ENCODE data around the gene CFAP68.

GRCh38 chr11:111860257-111860656 is 19.1 kb upstream of the CFAP68 start:
- TF ChIP-seq CTCF (IDR thresholded peaks at IDR 0.05 in 2 of 3, conservative IDR thresholded peaks at IDR 0.05 in 1 of 3; ENCODE audit: borderline replicate concordance in 1 of 3, insufficient read depth in 1 of 3, low read depth in 2 of 3, low read length in 2 of 3) (no peak), RAD21 (IDR thresholded peaks at IDR 0.05; ENCODE audit: low read depth) (no peak), POLR2AphosphoS5 (IDR thresholded peaks at IDR 0.05; ENCODE audit: low read depth, low read length) (no peak), SRF (IDR thresholded peaks at IDR 0.05; ENCODE audit: low read depth) (no peak), ZBTB33 (IDR thresholded peaks at IDR 0.05; ENCODE audit: extremely low read depth, insufficient replicate concordance, low read length) (no peak), ZNF274 (IDR thresholded peaks at IDR 0.05; ENCODE audit: low read depth, low read length) (no peak), CBX3 (IDR thresholded peaks at IDR 0.05; ENCODE audit: low read depth) (no peak), SP1 (IDR thresholded peaks at IDR 0.05; ENCODE audit: low read depth) (no peak), POLR2A (IDR thresholded peaks at IDR 0.05; ENCODE audit: borderline replicate concordance, extremely low read depth, insufficient read depth, insufficient read length) (no peak), MAX (IDR thresholded peaks at IDR 0.05) (no peak)
